Spleen (tissue), 11 donors: Measurements from ENCODE around the gene TMEM178B. TPM values are rescaled to one million over a fixed set of nuclear protein-coding genes. Genes with fewer than 3 reads are reported as not detected.

Experiments
- DNase-seq: peaks from one replicate; pipeline ENCODE4 v3.0.0-alpha.2; 2020
- H3K27ac ChIP-seq, 8 donors: fragments of 200-600 bp; sonication (generic) in 7 of 8; 1 replicate in 4 of 8; 2 replicates in 4 of 8; pipeline versions ENCODE4 v1.5.0 to v1.8.0; 2016 to 2021; ENCODE audit warnings: inconsistent platforms in 4 of 8, mild to moderate bottlenecking in 4 of 8, moderate library complexity in 1 of 8
- H3K27me3 ChIP-seq, 7 donors: fragments of 200-600 bp; sonication (generic) in 6 of 7; replicated peaks in 1 of 7; 1 replicate in 4 of 7; 2 replicates in 3 of 7; pipeline versions ENCODE4 v1.5.0 to v1.8.0; 2016 to 2021; ENCODE audit warnings: inconsistent platforms in 3 of 7, mild to moderate bottlenecking in 1 of 7
- H3K36me3 ChIP-seq, 6 donors: fragments of 200-600 bp; sonication (generic) in 5 of 6; 1 replicate in 4 of 6; 2 replicates in 2 of 6; pipeline versions ENCODE4 v1.5.0 to v1.8.0; 2016 to 2021; ENCODE audit warnings: inconsistent platforms in 2 of 6
- H3K4me1 ChIP-seq, 6 donors: fragments of 200-600 bp; sonication (generic) in 5 of 6; 1 replicate in 3 of 6; 2 replicates in 3 of 6; pipeline versions ENCODE4 v1.5.0 to v1.8.0; 2016 to 2021; ENCODE audit warnings: inconsistent platforms in 3 of 6
- H3K4me3 ChIP-seq, 8 donors: fragments of 200-600 bp; sonication (generic) in 7 of 8; 1 replicate in 4 of 8; 2 replicates in 4 of 8; pipeline versions ENCODE4 v1.5.0 to v1.8.0; 2016 to 2021; ENCODE audit warnings: inconsistent platforms in 4 of 8, mild to moderate bottlenecking in 4 of 8, moderate library complexity in 2 of 8
- H3K9me3 ChIP-seq, 8 donors: fragments of 200-600 bp; sonication (generic) in 7 of 8; 1 replicate in 4 of 8; 2 replicates in 4 of 8; pipeline versions ENCODE4 v1.5.0 to v1.8.0; 2016 to 2021; ENCODE audit warnings: inconsistent platforms in 4 of 8
- CTCF ChIP-seq, 11 experiments: fragments of 200-600 bp in 7 of 11; fragments of 450-650 bp in 4 of 11; sonication (generic) in 4 of 11; IDR thresholded peaks in 8 of 11; conservative IDR thresholded peaks in 3 of 11; 1 replicate in 7 of 11; 2 replicates in 4 of 11; pipeline versions ENCODE4 v1.4.0 to v1.8.0; 2016 to 2021; ENCODE audit warnings: antibody characterized with exemption in 11 of 11, inconsistent platforms in 4 of 11, mild to moderate bottlenecking in 1 of 11
- POLR2A ChIP-seq, 3 donors: fragments of 450-650 bp; IDR thresholded peaks; one replicate each; pipeline ENCODE4 v1.5.1; 2017; ENCODE audit warnings: antibody characterized with exemption in 3 of 3, mild to moderate bottlenecking in 1 of 3
- POLR2AphosphoS5 ChIP-seq, 3 donors: sonication (generic); formaldehyde crosslinking; IDR thresholded peaks; one replicate each; pipeline ENCODE4 v1.5.1; 2017; ENCODE audit warnings: antibody characterized with exemption in 3 of 3
- WGBS, 5 donors: extraction: QIAGEN DNeasy Blood & Tissue Kit in 3 of 5; methylation state at CpG; one replicate each; pipeline versions ENCODE4 v1.1.5 to v1.1.7; 2013 to 2018; 5-methylcytosine and 5-hydroxymethylcytosine counted together
- intact Hi-C: fragments of 100-400 bp; cut with DNase I; formaldehyde crosslinking; loops from one replicate; pipeline ENCODE4 v1.15.0; 2023; ENCODE audit warnings: low total_unique reads
- polyA plus RNA-seq, 3 donors: library from polyadenylated mRNA; stranded (reverse); fragments of 200-250 nt; gene quantifications; one replicate each; pipeline ENCODE4 v1.2.1, GENCODE V29; 2013
- total RNA-seq, 7 donors: library from RNA; depleted of rRNA in 3 of 7; stranded (reverse); fragments of >200 nt in 3 of 7; fragmentation: NEBNext Ultra II Directional in 4 of 7; extraction: Animal tissue kit (Norgen Biotek cat#: 25700) in 4 of 7; gene quantifications; one replicate each; pipeline versions ENCODE4 v1.1.0 to v1.2.1, GENCODE V29; 2016 to 2021
- donor health status: healthy with polysubstance abuse.
- donor health status: DM: no; HTN: no; CAD: no; lungs with moderate emphysema.
- donor health status: DM: no; HTN: no; CAD: no.
- donor health status: Bipolar disorder and iron deficiency.
- donor health status: healthy.
- donor health status: DM: no; HTN: no; CAD: no.
- donor health status: DM: yes; HTN: yes; CAD: no.

The TMEM178B gene
- total and polyA plus RNA-seq, 10 donors: 0.35 to 5.5 (median 1.3) TPM

- TF ChIP-seq CTCF (IDR thresholded peaks at IDR 0.05 in 8 of 11, conservative IDR thresholded peaks at IDR 0.05 in 3 of 11): no peak
- TF ChIP-seq POLR2A (IDR thresholded peaks at IDR 0.05): no peak
- no peak for TF ChIP-seq POLR2AphosphoS5 (IDR thresholded peaks at IDR 0.05)
- DNase-seq: no peak
- intact Hi-C loops: no loop called here
- H3K9me3 ChIP-seq: no peaks in the 10 kb centered on the region
- H3K4me1 ChIP-seq: no peaks in the 10 kb centered on the region
- H3K27ac ChIP-seq: no peak overlapping the region
- H3K27me3 ChIP-seq: peaks cover 0 to 4% (median 0%) of the 10 kb centered on the region in 7 donors
- no peaks in the 10 kb centered on the region for H3K36me3 ChIP-seq
- WGBS, 5 donors: 57 to 64% (median 60%) methylated on average over 10 of the region's 10 CpGs
- no peak overlapping the region for H3K4me3 ChIP-seq
These were observed 164.9 kb downstream of the TMEM178B start for GRCh38 chr7:141238596-141239243.

GRCh38 chr7:141239661-141240060 is 165.8 kb downstream of the TMEM178B start:
- Histone ChIP-seq H3K27ac (no peak overlapping the region), H3K4me1 (no peaks in the 10 kb centered on the region), H3K36me3 (no peaks in the 10 kb centered on the region), H3K27me3 (peaks cover 0 to 4% (median 0%) of the 10 kb centered on the region in 7 donors), H3K9me3 (no peaks in the 10 kb centered on the region), H3K4me3 (no peak overlapping the region)
- TF ChIP-seq POLR2AphosphoS5 (IDR thresholded peaks at IDR 0.05): no peak
- no peak for TF ChIP-seq CTCF (IDR thresholded peaks at IDR 0.05 in 8 of 11, conservative IDR thresholded peaks at IDR 0.05 in 3 of 11)
- no peak for TF ChIP-seq POLR2A (IDR thresholded peaks at IDR 0.05)
- WGBS, 5 donors: 89 to 98% (median 91%) methylated on average over 2 of the region's 2 CpGs
- intact Hi-C loops: no loop called here
- DNase-seq: no peak

- intact Hi-C loops: no loop called here
- 80 to 91% (median 89%) methylated on average over 5 of the region's 5 CpGs for WGBS, 5 donors
- Histone ChIP-seq H3K27me3 (no peaks in the 10 kb centered on the region), H3K4me3 (no peak overlapping the region), H3K4me1 (no peaks in the 10 kb centered on the region), H3K36me3 (no peaks in the 10 kb centered on the region), H3K9me3 (no peaks in the 10 kb centered on the region), H3K27ac (no peak overlapping the region)
- no peak for TF ChIP-seq CTCF (IDR thresholded peaks at IDR 0.05 in 8 of 11, conservative IDR thresholded peaks at IDR 0.05 in 3 of 11)
- no peak for TF ChIP-seq POLR2AphosphoS5 (IDR thresholded peaks at IDR 0.05)
- TF ChIP-seq POLR2A (IDR thresholded peaks at IDR 0.05): no peak
- DNase-seq: no peak
These were observed 168.7 kb downstream of the TMEM178B start for GRCh38 chr7:141242568-141242967.

DNA sequence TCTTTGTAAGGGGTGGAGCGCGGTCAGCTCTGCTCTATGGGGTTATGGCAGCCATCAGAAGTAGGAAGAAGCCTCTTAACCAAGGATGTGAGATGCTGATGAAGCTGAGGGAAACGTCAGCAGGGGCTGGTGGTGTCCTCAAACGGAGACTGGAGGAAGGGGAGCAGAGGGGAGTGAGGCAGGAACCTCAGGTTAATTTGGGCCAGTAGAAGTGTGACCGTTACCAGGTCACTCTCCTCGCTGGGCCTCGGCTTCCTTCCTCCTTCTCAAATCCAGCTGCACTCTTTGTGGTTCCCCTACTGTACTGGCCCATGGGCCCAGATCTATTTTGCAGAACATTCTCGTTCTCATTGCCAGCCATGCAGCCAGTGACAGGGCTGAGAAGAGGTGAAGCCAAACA is 169.5 kb downstream of the TMEM178B start:
- TF ChIP-seq CTCF (IDR thresholded peaks at IDR 0.05 in 8 of 11, conservative IDR thresholded peaks at IDR 0.05 in 3 of 11): no peak
- TF ChIP-seq POLR2A (IDR thresholded peaks at IDR 0.05): no peak
- TF ChIP-seq POLR2AphosphoS5 (IDR thresholded peaks at IDR 0.05): no peak
- H3K4me1 ChIP-seq: no peaks in the 10 kb centered on the region
- DNase-seq: no peak
- H3K9me3 ChIP-seq: no peaks in the 10 kb centered on the region
- H3K4me3 ChIP-seq: no peak overlapping the region
- H3K27me3 ChIP-seq: no peaks in the 10 kb centered on the region
- WGBS, 5 donors: 40 to 55% (median 45%) methylated on average over 8 of the region's 8 CpGs
- intact Hi-C loops: no loop called here
- H3K27ac ChIP-seq: no peak overlapping the region
- H3K36me3 ChIP-seq: no peaks in the 10 kb centered on the region
